ENCODE results near the gene ZSCAN5A. TPM values are rescaled to one million over a fixed set of nuclear protein-coding genes. Genes with fewer than 3 reads are reported as not detected.
"Not testable (repeated sequence)": the region's sequence is repeated elsewhere in the genome, so short reads cannot be mapped to it uniquely, and the experiment has no call there.

The ZSCAN5A gene
- total RNA-seq, 6 experiments from 2014 or later = 2.3 to 7.9 (median 3.7) TPM

- no peak for DNase-seq
- no peak for ATAC-seq
- Histone ChIP-seq H3K27me3 (no peaks in the 10 kb centered on the region), H3K9me3 (no peaks in the 10 kb centered on the region), H3K4me1 (no peaks in the 10 kb centered on the region), H3K4me3 (no peak overlapping the region), H3K27ac (no peak overlapping the region), H3K36me3 (no peaks in the 10 kb centered on the region)
- intact Hi-C loops (cut with DNase I) = no loop called here
- no peak for TF ChIP-seq POLR2A (IDR thresholded peaks at IDR 0.05)
- no peak for TF ChIP-seq CTCF (IDR thresholded peaks at IDR 0.05)
Measured at GRCh38 chr19:56261145-56261544, 53.5 kb downstream of the ZSCAN5A start.

- intact Hi-C loops (cut with DNase I) = loop anchor here in 1 of 2 donors (10.0 kb wide), 1 partner anchor 77 kb away; no protein-coding TSS in a partner anchor
- H3K27me3 ChIP-seq = no peaks in the 10 kb centered on the region
- H3K4me3 ChIP-seq = no peak overlapping the region
- no peak for TF ChIP-seq CTCF (IDR thresholded peaks at IDR 0.05)
- H3K27ac ChIP-seq = no peak overlapping the region
- H3K4me1 ChIP-seq = no peaks in the 10 kb centered on the region
- 96% methylated on average over 4 of the region's 12 CpGs for WGBS (ENCODE audit: insufficient coverage, low coverage, low lambda C conversion rate, missing lambda C conversion rate)
- DNase-seq (no peak), ATAC-seq (no peak)
- no peaks in the 10 kb centered on the region for H3K9me3 ChIP-seq
- no peaks in the 10 kb centered on the region for H3K36me3 ChIP-seq
Measured at GRCh38 chr19:56258272-56258671, 56.4 kb downstream of the ZSCAN5A start.

- TF ChIP-seq CTCF (IDR thresholded peaks at IDR 0.05) = peak; percentile 44 to 61 (median 48)
- no peak for TF ChIP-seq POLR2A (IDR thresholded peaks at IDR 0.05)
- Histone ChIP-seq H3K27ac (no peak overlapping the region), H3K36me3 (no peaks in the 10 kb centered on the region), H3K27me3 (no peaks in the 10 kb centered on the region), H3K9me3 (no peaks in the 10 kb centered on the region), H3K4me3 (no peak overlapping the region), H3K4me1 (no peaks in the 10 kb centered on the region)
- intact Hi-C loops (cut with DNase I) = loop anchor here in 1 of 2 donors (10.0 kb wide), 1 partner anchor 81 kb away; no protein-coding TSS in a partner anchor
- peak; percentile 67 to 81 (median 70) for ATAC-seq
- WGBS (ENCODE audit: insufficient coverage, low coverage, low lambda C conversion rate, missing lambda C conversion rate) = 24% methylated on average over 5 of the region's 5 CpGs
- no peak for DNase-seq
Measured at GRCh38 chr19:56253737-56254136, 60.9 kb downstream of the ZSCAN5A start.

GRCh38 chr19:56252699-56253422 lies 61.8 kb downstream of the ZSCAN5A start:
- no peak overlapping the region for H3K27ac ChIP-seq
- 26% methylated on average over 7 of the region's 10 CpGs for WGBS (ENCODE audit: insufficient coverage, low coverage, low lambda C conversion rate, missing lambda C conversion rate)
- intact Hi-C loops (cut with DNase I) = loop anchor here in 1 of 2 donors (10.0 kb wide), 1 partner anchor 82 kb away; no protein-coding TSS in a partner anchor
- H3K36me3 ChIP-seq = no peaks in the 10 kb centered on the region
- H3K9me3 ChIP-seq = no peaks in the 10 kb centered on the region
- no peaks in the 10 kb centered on the region for H3K4me1 ChIP-seq
- peak; percentile 85 to 98 (median 95) for ATAC-seq
- H3K27me3 ChIP-seq = no peaks in the 10 kb centered on the region
- no peak overlapping the region for H3K4me3 ChIP-seq
- peak; percentile 78 to 90 (median 82) for TF ChIP-seq CTCF (IDR thresholded peaks at IDR 0.05)
- TF ChIP-seq POLR2A (IDR thresholded peaks at IDR 0.05) = no peak
- peak; percentile 78 to 81 (median 81) for DNase-seq

GRCh38 chr19:56248736-56249338 lies 65.8 kb downstream of the ZSCAN5A start:
- 85% methylated on average over 2 of the region's 8 CpGs for WGBS (ENCODE audit: insufficient coverage, low coverage, low lambda C conversion rate, missing lambda C conversion rate)
- ATAC-seq; DNase-seq; H3K9me3 ChIP-seq; H3K4me1 ChIP-seq; H3K27ac ChIP-seq; H3K27me3 ChIP-seq; intact Hi-C loops (cut with DNase I); H3K36me3 ChIP-seq; H3K4me3 ChIP-seq: not testable (repeated sequence)

- ATAC-seq; intact Hi-C loops (cut with DNase I); DNase-seq; H3K27me3 ChIP-seq; H3K27ac ChIP-seq; H3K9me3 ChIP-seq; H3K4me1 ChIP-seq; H3K36me3 ChIP-seq; H3K4me3 ChIP-seq: not testable (repeated sequence)
- WGBS (ENCODE audit: insufficient coverage, low coverage, low lambda C conversion rate, missing lambda C conversion rate) = 79% methylated on average over 4 of the region's 4 CpGs
Measured at GRCh38 chr19:56245764-56246163, 68.9 kb downstream of the ZSCAN5A start.

Measured in right lobe of liver (tissue), 6 donors.